Measurements from ENCODE around the gene ATCAY.

Gene ATCAY

DNA sequence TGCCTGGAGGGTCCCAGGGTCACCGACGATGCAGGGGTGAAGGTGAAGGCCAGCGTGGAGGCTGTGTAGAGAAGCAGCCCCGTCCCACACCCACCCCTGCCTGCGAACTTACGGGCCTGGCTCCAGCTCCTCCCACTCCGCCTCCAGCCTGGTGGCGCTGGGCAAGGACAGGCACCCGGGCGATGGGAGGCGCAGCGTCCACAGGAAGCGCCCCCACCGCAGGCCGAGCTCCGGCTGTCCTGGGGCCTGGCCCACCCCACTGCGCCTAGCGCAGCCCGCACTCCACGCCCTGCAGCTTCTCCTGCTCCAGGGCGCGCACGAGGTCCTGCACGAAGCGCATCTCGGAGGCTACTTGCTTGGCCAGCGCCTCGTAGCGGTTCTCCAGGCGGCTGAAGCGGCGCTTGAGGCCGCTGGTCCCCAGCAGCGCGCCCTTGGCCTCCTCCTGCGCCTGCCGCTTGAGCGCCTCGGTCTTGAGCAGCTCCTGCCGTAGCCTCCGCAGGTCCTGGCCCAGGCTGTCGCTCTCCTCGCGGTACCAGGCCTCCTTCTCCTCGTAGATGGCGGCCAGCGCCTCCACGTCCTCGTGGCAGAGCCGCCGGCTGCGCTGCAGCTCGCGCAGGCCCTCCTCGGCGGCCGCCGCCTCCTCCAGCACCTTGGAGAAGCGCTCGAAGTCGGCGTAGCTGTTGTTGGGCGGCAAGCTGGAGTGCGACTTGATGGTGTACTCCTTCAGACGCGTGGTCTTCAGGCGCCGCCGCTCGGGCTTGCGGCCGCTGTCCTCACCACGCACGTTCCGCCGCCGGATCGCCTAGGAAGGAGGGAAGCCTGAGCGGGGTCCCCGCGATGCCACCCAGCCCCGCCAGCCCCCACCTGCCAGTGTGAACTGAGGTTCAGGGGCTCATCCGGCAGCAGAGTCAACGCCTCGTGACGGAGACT is 78.6 kb downstream of the ATCAY start:
- no peak overlapping the region for H3K4me3 ChIP-seq (ENCODE audit: low read depth, low read length)
- DNase-seq (ENCODE audit: low read depth), result no peak
- TF ChIP-seq, protein P1, sequence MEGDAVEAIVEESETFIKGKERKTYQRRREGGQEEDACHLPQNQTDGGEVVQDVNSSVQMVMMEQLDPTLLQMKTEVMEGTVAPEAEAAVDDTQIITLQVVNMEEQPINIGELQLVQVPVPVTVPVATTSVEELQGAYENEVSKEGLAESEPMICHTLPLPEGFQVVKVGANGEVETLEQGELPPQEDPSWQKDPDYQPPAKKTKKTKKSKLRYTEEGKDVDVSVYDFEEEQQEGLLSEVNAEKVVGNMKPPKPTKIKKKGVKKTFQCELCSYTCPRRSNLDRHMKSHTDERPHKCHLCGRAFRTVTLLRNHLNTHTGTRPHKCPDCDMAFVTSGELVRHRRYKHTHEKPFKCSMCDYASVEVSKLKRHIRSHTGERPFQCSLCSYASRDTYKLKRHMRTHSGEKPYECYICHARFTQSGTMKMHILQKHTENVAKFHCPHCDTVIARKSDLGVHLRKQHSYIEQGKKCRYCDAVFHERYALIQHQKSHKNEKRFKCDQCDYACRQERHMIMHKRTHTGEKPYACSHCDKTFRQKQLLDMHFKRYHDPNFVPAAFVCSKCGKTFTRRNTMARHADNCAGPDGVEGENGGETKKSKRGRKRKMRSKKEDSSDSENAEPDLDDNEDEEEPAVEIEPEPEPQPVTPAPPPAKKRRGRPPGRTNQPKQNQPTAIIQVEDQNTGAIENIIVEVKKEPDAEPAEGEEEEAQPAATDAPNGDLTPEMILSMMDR (IDR thresholded peaks at IDR 0.05; ENCODE audit: insufficient read depth, low read depth, low read length, missing control alignments), result no peak

DNA sequence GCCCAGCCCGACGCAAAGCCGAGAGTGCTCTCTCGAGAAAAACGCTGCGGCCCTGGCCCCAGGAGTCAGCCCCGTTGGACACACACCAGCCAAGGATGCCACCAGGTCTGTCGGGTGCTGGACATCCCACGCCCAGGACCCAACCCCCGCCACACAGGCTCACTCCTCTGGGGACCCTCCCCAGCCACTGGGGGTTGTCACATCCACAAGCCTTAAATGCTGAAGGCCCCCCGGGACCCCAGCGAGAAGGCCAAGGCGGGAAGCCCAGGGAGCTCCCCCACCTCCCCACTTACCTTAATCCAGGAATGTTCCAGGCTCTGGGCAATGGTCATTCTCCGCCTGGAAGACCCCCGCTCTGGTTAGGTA is 79.3 kb downstream of the ATCAY start:
- TF ChIP-seq, protein P1 (IDR thresholded peaks at IDR 0.05; ENCODE audit: insufficient read depth, low read depth, low read length, missing control alignments), result no peak
- no peak overlapping the region for H3K4me3 ChIP-seq (ENCODE audit: low read depth, low read length)
- no peak for DNase-seq (ENCODE audit: low read depth)

DNA sequence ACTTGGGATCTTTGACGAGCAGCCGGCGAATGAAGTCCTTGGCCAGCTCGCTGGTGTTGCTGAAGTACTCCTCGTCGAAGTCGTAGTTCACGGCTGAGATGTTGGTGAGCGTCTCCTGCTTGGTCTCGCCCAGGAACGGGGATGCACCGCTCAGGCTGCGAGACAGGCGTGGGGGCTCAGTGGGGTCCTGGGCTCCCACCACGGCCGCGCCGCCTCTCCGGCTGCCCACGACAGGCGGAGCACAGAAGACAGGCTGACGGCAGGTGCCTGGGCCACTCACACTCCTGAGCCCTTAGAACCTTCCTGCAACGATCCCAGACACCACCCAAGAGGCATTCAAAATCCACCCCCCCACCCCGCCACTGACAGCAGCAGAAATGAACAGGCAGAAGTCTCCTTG is 80.5 kb downstream of the ATCAY start:
- H3K4me3 ChIP-seq (ENCODE audit: low read depth, low read length), result no peak overlapping the region
- no peak for DNase-seq (ENCODE audit: low read depth)
- TF ChIP-seq, protein P1 (IDR thresholded peaks at IDR 0.05; ENCODE audit: insufficient read depth, low read depth, low read length, missing control alignments), result no peak

DNA sequence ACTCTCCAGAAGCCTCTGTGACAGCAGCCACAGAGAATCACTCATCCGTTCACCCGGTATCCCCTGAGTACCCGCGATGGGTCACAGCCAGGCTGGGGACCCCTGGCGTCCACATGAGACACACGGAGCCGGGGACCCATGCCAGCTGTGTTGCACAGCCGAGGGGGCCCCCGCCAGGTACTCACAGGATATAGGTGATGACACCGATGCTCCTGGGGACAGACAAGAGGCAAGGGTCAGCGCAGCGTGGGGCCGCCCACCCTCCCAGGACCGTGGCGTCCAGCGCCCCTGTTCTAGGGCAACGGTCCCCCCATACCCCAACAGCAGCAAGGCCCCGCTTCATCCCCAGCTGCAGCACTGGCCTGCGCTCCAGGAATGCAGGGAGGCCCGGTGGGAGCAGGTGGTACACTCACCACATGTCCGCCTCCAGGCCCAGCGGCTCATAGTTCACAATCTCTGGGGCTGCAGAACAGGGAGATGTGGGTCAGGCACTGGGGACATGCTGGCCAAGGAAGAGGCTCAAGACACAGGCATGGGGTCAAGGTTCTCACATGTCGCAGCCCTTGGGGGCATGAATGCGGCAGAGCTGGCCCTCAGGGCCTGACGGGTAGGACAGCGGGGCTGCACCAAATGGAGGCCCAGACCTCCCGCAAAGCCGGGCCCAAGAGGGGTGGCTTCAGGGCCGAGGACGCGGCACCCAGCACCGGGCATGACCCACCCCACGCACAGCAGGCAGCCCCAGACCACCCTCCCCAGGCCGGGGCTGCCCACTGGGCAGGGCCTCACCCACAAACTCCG is 83.2 kb downstream of the ATCAY start:
- no peak for DNase-seq (ENCODE audit: low read depth)
- no peak overlapping the region for H3K4me3 ChIP-seq (ENCODE audit: low read depth, low read length)
- TF ChIP-seq, protein P1 (IDR thresholded peaks at IDR 0.05; ENCODE audit: insufficient read depth, low read depth, low read length, missing control alignments), result no peak

DNA sequence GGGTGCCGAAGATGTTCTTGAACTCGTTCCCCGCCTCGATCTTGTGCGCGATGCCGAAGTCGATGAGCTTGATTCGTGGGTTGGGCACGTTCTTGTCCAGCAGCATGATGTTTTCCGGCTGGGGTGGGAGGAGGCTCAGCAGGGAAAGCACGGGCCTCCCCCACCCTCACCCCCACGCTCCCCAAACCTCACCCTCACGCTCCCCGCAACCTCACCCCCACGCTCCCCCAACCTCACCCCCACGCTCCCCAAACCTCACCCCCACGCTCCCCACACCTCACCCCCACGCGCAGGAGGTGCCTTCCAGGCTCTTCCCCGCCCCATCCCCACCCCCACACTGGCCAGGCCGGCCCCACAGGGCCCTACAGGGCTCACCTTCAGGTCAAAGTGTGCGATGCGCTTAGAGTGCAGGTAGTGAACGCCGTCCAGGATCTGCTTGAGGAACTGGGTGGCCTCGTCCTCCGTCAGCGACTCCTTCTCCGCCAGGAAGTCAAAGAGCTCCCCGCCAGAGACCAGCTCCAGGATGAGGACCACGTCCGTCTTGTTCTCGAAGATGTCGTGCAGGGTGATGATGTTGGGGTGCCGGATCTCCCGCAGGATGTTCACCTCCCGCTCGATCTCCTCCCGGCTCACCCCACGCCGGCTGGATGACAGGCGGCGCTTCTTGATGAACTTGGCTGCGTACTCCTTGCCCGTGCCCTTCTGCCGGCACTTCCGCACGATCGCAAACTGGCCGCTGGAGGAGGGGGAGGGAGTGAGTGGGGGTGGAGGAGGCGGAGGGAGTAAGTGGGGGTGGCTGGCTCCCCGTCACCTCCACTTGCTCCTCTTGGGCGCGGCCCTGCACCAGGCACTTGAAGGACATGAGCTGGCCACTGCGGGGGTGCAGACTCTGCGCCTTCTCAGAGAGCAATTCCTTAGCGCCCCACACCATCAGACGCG is 84.0 kb downstream of the ATCAY start:
- H3K4me3 ChIP-seq (ENCODE audit: low read depth, low read length), result no peak overlapping the region

More for the DNA sequence above, 84.0 kb downstream of the ATCAY start:
- TF ChIP-seq, protein P1 (IDR thresholded peaks at IDR 0.05; ENCODE audit: insufficient read depth, low read depth, low read length, missing control alignments), result no peak
- no peak for DNase-seq (ENCODE audit: low read depth)

Data from GM12865 (cell line).